Posterior vena cava (tissue), 2 donors: ENCODE data around the gene B4GALT3. TPM values are rescaled to one million over a fixed set of nuclear protein-coding genes. Genes with fewer than 3 reads are reported as not detected.
A peak's percentile ranks its signal among the peaks of the same experiment; 100 is the strongest.

ENCODE experiments used
- DNase-seq: peaks from one replicate; pipeline ENCODE4 v3.0.0-alpha.2; 2020; ENCODE audit warnings: low spot score
- intact Hi-C, 2 donors: fragments of 100-400 bp; cut with DNase I; formaldehyde crosslinking; loops; one replicate each; pipeline versions ENCODE4 v1.14.1 to v1.14.2; 2022 to 2023
- total RNA-seq, 2 donors: library from RNA; stranded (reverse); fragmentation: NEBNext Ultra II Directional; extraction: Animal tissue kit (Norgen Biotek cat#: 25700); gene quantifications; one replicate each; pipeline ENCODE4 v1.2.1, GENCODE V29; 2021
- donor health status: DM: yes; HTN: yes; CAD: no.
- donor health status: DM: yes; HTN: yes; CAD: no.

B4GALT3 gene
- total RNA-seq, 2 donors from 2014 or later = 12.7 to 17.3 TPM

GRCh38 chr1:161171191-161171590 lies 6.1 kb downstream of the B4GALT3 start:
- DNase-seq = no peak
- intact Hi-C loops = no loop called here

GRCh38 chr1:161168906-161169305 lies 8.4 kb downstream of the B4GALT3 start:
- DNase-seq = peak; percentile 70
- intact Hi-C loops = no loop called here

GRCh38 chr1:161166669-161167548 lies 10.4 kb downstream of the B4GALT3 start:
- peak; percentile 78 for DNase-seq
- intact Hi-C loops = no loop called here

- peak; percentile 99 for DNase-seq
- intact Hi-C loops = no loop called here
Observed at GRCh38 chr1:161165742-161166668, 11.3 kb downstream of the B4GALT3 start, which contains the start of gene PPOX. TSS of gene PPOX (plus strand) at chr1:161166426. CDS start at chr1:161166848, 422 bp downstream.

- intact Hi-C loops = no loop called here
- peak; percentile 51 for DNase-seq
Observed at GRCh38 chr1:161164901-161165610, 12.3 kb downstream of the B4GALT3 start.

- peak; percentile 77 for DNase-seq
- intact Hi-C loops = no loop called here
Observed at GRCh38 chr1:161163793-161164192, 13.5 kb downstream of the B4GALT3 start.

- intact Hi-C loops = no loop called here
- DNase-seq = no peak
Observed at GRCh38 chr1:161162806-161163205, 14.5 kb downstream of the B4GALT3 start.

- no peak for DNase-seq
- intact Hi-C loops = no loop called here
Observed at GRCh38 chr1:161162052-161162451, 15.3 kb downstream of the B4GALT3 start.

- no peak for DNase-seq
- intact Hi-C loops = no loop called here
Observed at GRCh38 chr1:161161652-161162051, 15.7 kb downstream of the B4GALT3 start.

GRCh38 chr1:161160671-161161145 lies 16.6 kb downstream of the B4GALT3 start:
- DNase-seq = peak; percentile 75
- intact Hi-C loops = no loop called here

- intact Hi-C loops = no loop called here
- no peak for DNase-seq
Observed at GRCh38 chr1:161159913-161160243, 17.4 kb downstream of the B4GALT3 start.

GRCh38 chr1:161159087-161159912 lies 18.0 kb downstream of the B4GALT3 start, which contains the start of gene USP21:
TSS of gene USP21 (plus strand) at chr1:161159500. CDS start at chr1:161160641, 1,141 bp downstream.
- DNase-seq = peak; percentile 98
- intact Hi-C loops = no loop called here

- DNase-seq = no peak
- intact Hi-C loops = no loop called here
Observed at GRCh38 chr1:161158316-161159010, 18.8 kb downstream of the B4GALT3 start.

GRCh38 chr1:161157867-161158266 lies 19.4 kb downstream of the B4GALT3 start:
- DNase-seq = no peak
- intact Hi-C loops = no loop called here

GRCh38 chr1:161153682-161154337 lies 23.5 kb downstream of the B4GALT3 start, which contains the start of gene UFC1:
TSS of gene UFC1 (plus strand) at chr1:161153978. CDS start at chr1:161153998, 20 bp downstream.
- intact Hi-C loops = no loop called here
- DNase-seq = peak; percentile 94

GRCh38 chr1:161153176-161153575 lies 24.1 kb downstream of the B4GALT3 start:
- intact Hi-C loops = no loop called here
- DNase-seq = no peak

- intact Hi-C loops = no loop called here
- DNase-seq = no peak
Observed at GRCh38 chr1:161145832-161146231, 31.5 kb downstream of the B4GALT3 start.
